ENCODE data around the gene XPC.

The XPC gene

DNA sequence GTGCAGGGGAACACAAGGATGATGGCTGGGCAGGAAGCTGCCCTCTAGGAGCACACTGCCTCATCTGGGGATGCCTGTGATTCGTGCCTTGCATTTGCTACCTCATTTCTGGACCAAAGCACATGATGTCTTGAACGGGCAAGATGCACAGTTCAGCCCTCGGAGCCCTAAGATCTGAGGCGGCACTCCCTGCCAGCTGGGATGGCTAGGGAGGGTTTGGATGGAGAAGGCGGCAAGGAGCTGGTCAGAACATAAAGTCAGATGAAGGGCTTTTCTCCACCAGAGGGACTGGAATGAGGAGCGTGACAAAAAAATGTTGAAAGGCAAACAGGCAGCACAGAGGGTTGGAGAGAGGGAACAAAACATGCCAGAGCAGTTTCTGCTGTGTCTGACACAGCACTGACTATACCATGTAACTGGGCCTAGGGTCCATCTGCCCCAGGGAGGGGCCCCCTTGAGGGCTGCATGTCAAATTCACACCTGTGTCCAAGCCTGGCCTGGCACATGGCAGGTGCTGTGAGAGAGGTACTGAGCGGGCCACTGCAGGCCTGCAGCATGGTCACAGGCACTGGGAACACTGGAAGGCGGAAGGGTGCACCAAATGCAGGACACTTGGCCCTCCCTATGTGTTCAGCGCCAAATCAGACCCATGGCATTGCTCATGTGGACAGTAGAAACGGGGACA, 31.9 kb downstream of the XPC start:
- DNase-seq: no peak

DNA sequence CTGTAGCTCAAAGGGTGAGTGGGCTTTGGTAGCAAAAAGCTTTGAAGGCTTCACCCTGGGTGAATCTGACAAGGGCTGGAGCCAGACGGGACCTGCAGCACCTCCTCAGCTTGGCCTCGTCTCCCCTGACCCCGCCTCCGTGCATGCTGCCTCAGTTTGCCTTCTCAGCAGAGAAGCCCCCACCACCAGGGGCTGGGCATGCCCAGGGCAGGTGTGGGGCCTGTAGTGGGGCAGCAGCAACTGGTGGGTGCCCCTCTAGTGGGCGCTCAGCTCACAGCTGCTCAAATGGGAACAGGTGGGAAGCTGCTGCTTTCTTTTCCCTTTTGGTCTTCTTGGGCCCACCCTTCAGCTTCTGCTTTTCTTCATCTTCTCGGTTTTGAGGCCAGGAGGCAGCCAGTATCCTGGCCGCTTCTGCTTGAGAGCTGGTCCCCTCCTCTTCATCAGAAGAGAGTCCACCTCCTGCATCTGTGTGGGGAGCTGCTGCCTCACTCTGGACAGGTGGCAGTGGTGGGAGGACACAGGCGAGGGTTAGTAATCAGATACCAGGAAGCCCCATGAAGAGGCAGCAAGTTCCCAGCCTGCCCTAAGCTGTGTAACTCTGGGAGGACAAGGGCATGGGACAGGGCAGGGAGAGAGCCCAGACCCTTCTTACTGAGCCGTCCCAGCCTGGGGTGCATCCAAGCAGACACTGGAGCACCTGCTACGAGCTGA, 32.6 kb downstream of the XPC start:
- no peak for DNase-seq

GRCh38 chr3:14145236-14145635, 33.2 kb downstream of the XPC start:
- no peak for DNase-seq

- DNase-seq: peak; percentile 35
Measured at GRCh38 chr3:14144423-14145075, 33.9 kb downstream of the XPC start.

DNA sequence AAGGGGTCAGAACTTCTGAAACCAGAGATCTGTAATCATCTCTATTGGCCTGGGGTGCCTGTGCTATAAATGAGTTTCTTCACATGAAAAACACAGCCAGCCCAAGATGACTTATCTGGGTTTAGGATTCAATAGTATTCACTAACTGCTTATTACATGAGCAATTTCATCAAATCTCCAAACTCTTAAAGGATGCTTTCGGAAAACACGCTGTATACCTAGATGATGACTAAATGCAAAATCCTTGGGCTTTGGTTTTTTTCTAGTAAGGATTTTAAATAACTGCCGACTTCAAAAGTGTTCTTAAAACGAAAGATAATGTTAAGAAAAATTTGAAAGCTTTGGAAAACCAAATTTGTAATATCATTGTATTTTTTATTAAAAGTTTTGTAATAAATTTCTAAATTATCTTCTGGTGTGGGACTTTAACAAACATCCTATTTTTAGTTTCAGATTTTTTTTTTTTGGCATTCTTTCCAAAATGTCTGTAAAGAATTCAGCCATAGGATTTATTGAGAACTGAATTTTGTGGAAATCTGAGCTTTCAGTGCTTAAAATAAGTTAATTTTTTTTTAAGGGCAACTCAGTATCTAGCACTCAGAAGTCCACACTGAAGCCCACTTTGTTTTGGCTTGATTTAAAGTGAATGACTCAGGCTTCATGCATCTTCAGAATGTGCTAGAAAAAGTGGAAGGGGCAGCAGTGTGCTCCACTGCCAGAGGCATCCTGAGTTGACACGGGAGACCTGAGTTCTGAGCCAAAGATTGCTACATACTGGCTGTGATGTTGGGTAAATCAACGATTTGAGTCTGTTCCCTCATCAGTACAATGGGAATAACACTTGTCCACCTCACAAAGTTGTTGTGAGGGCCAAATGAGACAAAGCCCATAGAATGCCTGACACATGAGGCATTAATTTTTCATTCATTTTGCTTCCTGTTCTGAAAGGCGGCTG, 34.9 kb downstream of the XPC start:
- no peak for DNase-seq

- DNase-seq: peak; percentile 1
Measured at GRCh38 chr3:14142567-14143270, 35.7 kb downstream of the XPC start.

DNA sequence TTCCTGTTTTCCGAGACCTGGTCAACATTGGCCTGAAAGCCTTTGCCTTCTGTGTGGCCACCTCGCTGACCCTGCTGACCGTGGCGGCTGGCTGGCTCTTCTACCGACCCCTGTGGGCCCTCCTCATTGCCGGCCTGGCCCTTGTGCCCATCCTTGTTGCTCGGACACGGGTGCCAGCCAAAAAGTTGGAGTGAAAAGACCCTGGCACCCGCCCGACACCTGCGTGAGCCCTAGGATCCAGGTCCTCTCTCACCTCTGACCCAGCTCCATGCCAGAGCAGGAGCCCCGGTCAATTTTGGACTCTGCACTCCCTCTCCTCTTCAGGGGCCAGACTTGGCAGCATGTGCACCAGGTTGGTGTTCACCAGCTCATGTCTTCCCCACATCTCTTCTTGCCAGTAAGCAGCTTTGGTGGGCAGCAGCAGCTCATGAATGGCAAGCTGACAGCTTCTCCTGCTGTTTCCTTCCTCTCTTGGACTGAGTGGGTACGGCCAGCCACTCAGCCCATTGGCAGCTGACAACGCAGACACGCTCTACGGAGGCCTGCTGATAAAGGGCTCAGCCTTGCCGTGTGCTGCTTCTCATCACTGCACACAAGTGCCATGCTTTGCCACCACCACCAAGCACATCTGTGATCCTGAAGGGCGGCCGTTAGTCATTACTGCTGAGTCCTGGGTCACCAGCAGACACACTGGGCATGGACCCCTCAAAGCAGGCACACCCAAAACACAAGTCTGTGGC, 36.6 kb downstream of the XPC start:
- DNase-seq: no peak

GRCh38 chr3:14141144-14141543, 37.3 kb downstream of the XPC start:
- DNase-seq: peak; percentile 1

DNA sequence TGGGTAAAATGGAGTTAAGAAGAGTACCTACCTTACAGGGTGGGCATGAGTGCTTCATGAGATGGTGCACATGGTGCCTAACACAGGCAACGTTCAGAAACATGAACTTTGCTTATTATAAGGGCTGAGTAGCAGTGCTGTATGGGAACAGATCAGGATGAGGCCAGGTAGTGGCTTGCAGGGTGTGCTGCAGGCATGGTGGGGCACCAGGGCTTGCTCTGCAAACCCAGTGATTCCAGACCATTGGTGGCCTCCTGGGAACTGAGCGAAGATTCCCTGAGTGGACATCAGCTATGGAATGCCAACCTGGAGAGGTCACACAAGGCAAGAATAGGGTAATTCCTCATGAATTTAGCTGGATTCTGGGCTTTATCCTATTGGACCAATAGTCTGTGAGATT, 37.7 kb downstream of the XPC start:
- no peak for DNase-seq

- DNase-seq: no peak
Measured at GRCh38 chr3:14139771-14140170, 38.6 kb downstream of the XPC start.

GRCh38 chr3:14138878-14139655, 39.3 kb downstream of the XPC start:
- no peak for DNase-seq

GRCh38 chr3:14138109-14138877, 40.1 kb downstream of the XPC start:
- DNase-seq: no peak

DNA sequence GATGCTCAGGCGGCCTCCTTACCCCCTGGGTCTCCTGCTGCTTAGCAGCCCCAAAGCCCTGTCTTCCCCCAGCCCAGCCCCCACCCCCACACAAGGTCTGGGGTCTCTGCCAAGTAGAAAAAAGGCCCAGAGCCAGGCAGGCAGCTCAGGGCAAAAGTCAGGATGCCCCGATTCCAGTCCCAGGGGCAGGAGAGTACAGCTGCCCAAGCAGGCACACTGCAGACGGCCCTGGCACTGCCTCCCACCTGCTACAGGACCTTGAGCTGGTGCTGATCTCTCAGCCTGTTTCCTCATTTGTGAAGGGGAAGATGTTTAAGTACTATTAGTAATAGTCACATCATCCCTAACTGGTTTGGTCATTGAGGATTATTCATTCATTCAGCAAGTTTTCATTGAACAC, 41.0 kb downstream of the XPC start:
- no peak for DNase-seq

DNA sequence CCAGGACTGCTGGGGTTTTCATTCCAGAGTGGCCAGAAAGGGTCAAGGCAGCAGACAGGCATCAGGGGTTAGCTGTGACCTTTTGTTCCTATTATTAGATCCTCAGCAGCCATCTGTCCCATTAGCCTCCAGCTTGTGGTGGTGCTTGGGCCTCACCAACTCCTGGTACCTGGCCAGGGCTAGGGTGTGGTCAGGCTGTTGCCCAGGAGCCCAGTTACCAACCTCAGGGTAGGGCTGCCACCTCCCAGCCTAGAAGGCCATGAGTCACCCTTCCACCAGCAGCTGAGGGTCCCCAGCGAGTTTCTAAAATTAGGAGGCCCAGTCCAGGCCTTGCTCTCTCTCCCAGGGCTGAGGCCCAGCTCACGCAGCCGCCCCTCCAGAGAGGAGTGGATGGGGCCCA, 41.4 kb downstream of the XPC start:
- no peak for DNase-seq

- no peak for DNase-seq
Measured at GRCh38 chr3:14135581-14135980, 42.8 kb downstream of the XPC start.

DNA sequence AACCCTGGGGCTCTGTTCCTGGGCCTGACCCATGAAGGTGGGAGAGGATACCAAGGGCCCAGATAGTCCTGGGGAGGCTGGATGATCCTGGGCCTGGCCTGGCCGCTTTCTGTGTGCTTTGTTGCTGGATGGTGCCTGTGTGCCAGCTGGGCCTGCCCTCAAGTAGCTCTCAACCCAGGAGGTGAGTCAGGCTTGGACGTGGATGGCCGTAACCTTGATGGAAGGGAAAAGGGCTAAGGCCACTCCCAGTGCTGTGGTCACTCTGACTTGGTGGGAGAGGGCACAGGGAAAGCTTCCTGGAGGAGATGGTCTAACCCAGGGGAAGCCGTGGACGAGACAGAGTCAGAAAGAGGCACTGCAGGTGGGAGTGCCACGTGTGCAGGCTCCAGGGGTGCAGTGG, 44.1 kb downstream of the XPC start:
- DNase-seq: no peak

- no peak for DNase-seq
Measured at GRCh38 chr3:14133876-14134275, 44.5 kb downstream of the XPC start.

DNA sequence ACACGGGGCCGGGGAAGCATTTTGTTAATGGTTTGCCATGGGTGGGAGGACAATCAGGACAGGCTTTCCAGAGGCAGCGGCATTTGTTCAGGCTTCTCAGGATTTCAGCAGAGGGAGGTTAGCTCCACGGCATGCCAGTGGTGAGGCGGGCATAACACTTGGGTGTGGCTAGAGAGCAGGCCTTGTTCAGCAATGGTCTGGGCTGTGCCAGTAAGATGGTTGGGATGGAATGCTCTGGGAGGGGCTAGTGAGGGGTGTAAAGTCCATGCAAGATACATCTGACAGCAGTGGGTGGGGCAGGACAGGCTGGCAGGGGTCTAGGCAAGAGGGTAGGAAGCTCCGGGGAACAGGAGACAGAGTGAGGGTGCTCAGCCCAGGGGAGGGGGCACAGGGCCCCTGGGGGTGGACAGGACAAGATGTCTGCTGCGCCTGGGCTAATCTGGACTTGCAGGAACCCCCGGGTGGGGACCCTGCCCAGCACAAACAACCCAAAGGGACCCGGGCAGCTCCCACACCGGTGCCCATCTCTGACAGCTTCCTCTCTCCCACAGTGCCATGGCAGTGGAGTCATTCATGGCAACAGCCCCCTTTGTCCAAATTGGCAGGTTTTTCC, 45.1 kb downstream of the XPC start:
- DNase-seq: no peak

DNA sequence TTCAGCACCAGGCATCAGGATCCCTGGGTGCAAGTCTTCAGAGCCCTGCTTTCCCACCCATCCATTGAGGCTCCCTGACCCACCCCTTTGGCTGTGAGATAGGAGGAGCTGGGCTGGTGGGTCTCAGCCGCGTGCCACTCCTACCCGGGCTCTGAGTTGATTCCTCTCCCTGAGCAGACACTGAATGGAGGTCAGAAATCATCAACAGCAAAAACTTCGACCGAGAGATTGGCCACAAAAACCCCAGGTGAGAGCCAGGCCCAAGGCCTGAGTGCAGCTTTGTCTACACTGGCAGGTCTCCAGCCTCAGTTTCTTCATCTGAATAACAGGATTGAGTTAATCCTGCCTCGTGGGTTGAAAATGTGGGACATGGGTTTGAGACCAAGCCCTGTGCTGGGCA, 45.7 kb downstream of the XPC start:
- no peak for DNase-seq

GRCh38 chr3:14132120-14132519, 46.3 kb downstream of the XPC start:
- no peak for DNase-seq
